IMR-90 (cell line): ENCODE data around the gene TESK2. TPM values are rescaled to one million over a fixed set of nuclear protein-coding genes. Genes with fewer than 3 reads are reported as not detected.

Experiments used
- ATAC-seq: fragments of 200-7000 bp; cut with Tn5 transposase; 2 replicates; pipeline ENCODE4 v1.9.1; 2020; ENCODE audit warnings: low read depth, mild to moderate bottlenecking, moderate library complexity
- BruUV-seq: library from RNA; stranded (reverse); fragments of 400-500 nt; replicated peaks from 2 replicates; lab custom pipeline; 2021; lab: Mats Ljungman, UMichigan
- CTCF ChIA-PET: fragments of 300-600 bp; formaldehyde crosslinking; extraction: SDS; loops from one replicate; lab custom pipeline; 2021; ENCODE audit warnings: antibody characterized with exemption; lab: Yijun Ruan, JAX
- POLR2A ChIA-PET: fragments of 300-600 bp; sonication (Branson Sonifier 250); formaldehyde crosslinking; loops from one replicate; lab custom pipeline; 2022; ENCODE audit warnings: antibody characterized with exemption; ENCODE audit not compliant: unreplicated experiment; lab: Charles Lee
- DNase-seq: peaks from one replicate; pipeline ENCODE4 v3.0.0; 2013
- H2AFZ ChIP-seq: replicated peaks from 2 replicates; pipeline ENCODE3; 2013; ENCODE audit warnings: low read length, mild to moderate bottlenecking; ENCODE audit not compliant: poor library complexity
- H2AK5ac ChIP-seq: 2 replicates; pipeline ENCODE4 v1.6.1; 2013; ENCODE audit warnings: low read depth, low read length, inconsistent platforms
- H2AK9ac ChIP-seq: replicated peaks from 2 replicates; pipeline ENCODE3; 2013; ENCODE audit warnings: mild to moderate bottlenecking, low read depth, low read length, moderate library complexity; ENCODE audit not compliant: poor library complexity
- H2BK120ac ChIP-seq: 2 replicates; pipeline ENCODE4 v1.6.1; 2013; ENCODE audit warnings: low read depth, low read length, inconsistent platforms
- H2BK15ac ChIP-seq: 3 replicates; pipeline ENCODE4 v1.6.1; 2013; ENCODE audit warnings: low read depth, low read length, inconsistent platforms
- H2BK20ac ChIP-seq: 2 replicates; pipeline ENCODE4 v1.6.1; 2013; ENCODE audit warnings: low read depth, mild to moderate bottlenecking, inconsistent platforms, low read length, moderate library complexity
- H2BK5ac ChIP-seq: 2 replicates; pipeline ENCODE4 v1.6.1; 2013; ENCODE audit warnings: mild to moderate bottlenecking, low read depth, low read length, inconsistent platforms; ENCODE audit not compliant: poor library complexity, severe bottlenecking
- H3K14ac ChIP-seq: replicated peaks from 2 replicates; pipeline ENCODE4 v1.6.1; 2013; ENCODE audit warnings: low read depth, low read length, inconsistent platforms
- H3K18ac ChIP-seq: 2 replicates; pipeline ENCODE4 v1.6.1; 2013; ENCODE audit warnings: low read depth, low read length, control low read depth
- H3K23ac ChIP-seq: 2 replicates; pipeline ENCODE4 v1.6.1; 2013; ENCODE audit warnings: low read depth, low read length, inconsistent platforms
- H3K27ac ChIP-seq: 2 replicates; pipeline ENCODE4 v1.5.1; 2013; ENCODE audit warnings: mild to moderate bottlenecking, control low read depth, low read length; ENCODE audit not compliant: insufficient read depth
- H3K27me3 ChIP-seq: 2 replicates; pipeline ENCODE4 v1.6.1; 2013; ENCODE audit warnings: low read length; ENCODE audit not compliant: control insufficient read depth, insufficient read depth
- H3K36me3 ChIP-seq: 2 replicates; pipeline ENCODE4 v1.6.1; 2013; ENCODE audit warnings: low read length, mixed read lengths; ENCODE audit not compliant: control insufficient read depth, insufficient read depth
- H3K4ac ChIP-seq: 2 replicates; pipeline ENCODE4 v1.6.1; 2013; ENCODE audit warnings: low read depth, low read length, inconsistent platforms
- H3K4me1 ChIP-seq: 2 replicates; pipeline ENCODE4 v1.6.1; 2013; ENCODE audit warnings: low read length, mixed read lengths; ENCODE audit not compliant: control insufficient read depth, insufficient read depth
- H3K4me2 ChIP-seq: 2 replicates; pipeline ENCODE4 v1.6.1; 2013; ENCODE audit warnings: low read depth, mild to moderate bottlenecking, control low read depth, low read length, moderate library complexity
- H3K4me3 ChIP-seq: 2 replicates; pipeline ENCODE4 v1.5.1; 2013; ENCODE audit warnings: low read depth, mild to moderate bottlenecking, control low read depth, low read length, moderate library complexity; ENCODE audit not compliant: insufficient read depth
- H3K56ac ChIP-seq: 2 replicates; pipeline ENCODE4 v1.6.1; 2013; ENCODE audit warnings: low read length, inconsistent platforms; ENCODE audit not compliant: insufficient read depth; ENCODE audit errors: extremely low read depth
- H3K79me1 ChIP-seq, 2 experiments: 2 replicates each; pipeline ENCODE4 v1.6.1; 2013; ENCODE audit warnings: low read length in 2 of 2, inconsistent platforms in 1 of 2, low read depth in 1 of 2
- H3K9ac ChIP-seq: 2 replicates; pipeline ENCODE4 v1.6.1; 2013; ENCODE audit warnings: low read depth, low read length, control low read depth
- H3K9me1 ChIP-seq: 2 replicates; pipeline ENCODE4 v1.6.1; 2013; ENCODE audit warnings: low read length, inconsistent platforms; ENCODE audit not compliant: insufficient read depth
- H3K9me3 ChIP-seq: 2 replicates; pipeline ENCODE4 v1.6.1; 2013; ENCODE audit warnings: low read length; ENCODE audit not compliant: control insufficient read depth, insufficient read depth
- H4K20me1 ChIP-seq: 2 replicates; pipeline ENCODE4 v1.6.1; 2013; ENCODE audit warnings: low read length, inconsistent platforms; ENCODE audit not compliant: insufficient read depth
- H4K5ac ChIP-seq: 2 replicates; pipeline ENCODE4 v1.6.1; 2013; ENCODE audit warnings: mild to moderate bottlenecking, low read depth, low read length, control low read depth
- H4K8ac ChIP-seq, 2 experiments: 2 replicates each; pipeline ENCODE4 v1.6.1; 2013; ENCODE audit warnings: low read depth in 2 of 2, low read length in 2 of 2, control low read depth in 1 of 2, inconsistent platforms in 1 of 2
- H4K91ac ChIP-seq: 2 replicates; pipeline ENCODE4 v1.6.1; 2013; ENCODE audit warnings: low read depth, low read length, inconsistent platforms; ENCODE audit not compliant: insufficient read depth
- CTCF ChIP-seq: conservative IDR thresholded peaks from 2 replicates; pipeline ENCODE4 v1.5.1; 2012; ENCODE audit warnings: mild to moderate bottlenecking, low read depth, low read length, improper control_type of control experiment
- USF2 ChIP-seq: fragments of 150-350 bp; IDR thresholded peaks from 2 replicates; pipeline ENCODE4 v1.6.1; 2017; ENCODE audit warnings: mild to moderate bottlenecking, antibody characterized with exemption, low read length, low read depth
- WGBS, 2 experiments: methylation state at CpG; one replicate each; pipeline versions ENCODE4 v1.1.5 to v1.1.7; 2013; ENCODE audit warnings: missing lambda C conversion rate in 2 of 2; ENCODE audit not compliant: insufficient read length in 1 of 2; ENCODE audit errors: extremely low coverage in 2 of 2; 5-methylcytosine and 5-hydroxymethylcytosine counted together
- dilution Hi-C: fragments of 300-500 bp; cut with HindIII; formaldehyde crosslinking; loops from one replicate; pipeline ENCODE4 v1.14.3; 2018; ENCODE audit warnings: low sequenced_read_pairs; ENCODE audit not compliant: unreplicated experiment
- in situ Hi-C: fragments of 300-500 bp; cut with MboI; formaldehyde crosslinking; loops from 3 replicates; pipeline ENCODE4 v1.14.3; 2019; ENCODE audit warnings: low sequenced_read_pairs, inconsistent platforms, mixed read lengths
- intact Hi-C: fragments of 100-400 bp; cut with micrococcal nuclease; formaldehyde crosslinking; loops from 2 replicates; pipeline ENCODE4 v1.10.0; 2022
- polyA plus RNA-seq, 3 experiments: library from polyadenylated mRNA; depleted of rRNA; stranded (reverse); fragments of >200 nt; gene quantifications; 2 replicates each; pipeline ENCODE4 v1.2.3, GENCODE V29; 2012; ENCODE audit warnings: low replicate concordance in 1 of 3
- total RNA-seq: library from RNA; depleted of rRNA; stranded (reverse); fragments of >200 nt; gene quantifications from 2 replicates; pipeline ENCODE4 v1.2.3, GENCODE V29; 2012

The TESK2 gene
- total and polyA plus RNA-seq, 2 of the 4 experiments (the other 2 are of a cell fraction), result 0.90 to 1.3 TPM

GRCh38 chr1:45321444-45321843, 169.5 kb downstream of the TESK2 start:
- Histone ChIP-seq H3K36me3 (no peaks in the 10 kb centered on the region), H4K8ac (no peak overlapping the region), H3K27ac (no peak overlapping the region), H2BK20ac (no peak overlapping the region), H2BK120ac (no peak overlapping the region), H4K20me1 (no peaks in the 10 kb centered on the region), H3K18ac (no peak overlapping the region), H4K5ac (no peak overlapping the region), H3K4ac (no peak overlapping the region), H3K4me2 (no peak overlapping the region), H3K23ac (no peak overlapping the region), H3K27me3 (peaks cover 11% of the 10 kb centered on the region; the same call in 1 of the 2 replicates), H2BK5ac (no peak overlapping the region), H3K9ac (no peak overlapping the region), H3K79me1 (no peaks in the 10 kb centered on the region), H3K9me3 (no peaks in the 10 kb centered on the region), H2AK5ac (no peak overlapping the region), H2AFZ (no peak overlapping the region), H3K4me3 (no peak overlapping the region), H3K56ac (no peak overlapping the region), H3K14ac (no peak overlapping the region), H4K91ac (no peak overlapping the region), H2AK9ac (no peak overlapping the region), H2BK15ac (no peak overlapping the region), H3K9me1 (peaks cover 3% of the 10 kb centered on the region; the same call in 1 of the 2 replicates), H3K4me1 (no peaks in the 10 kb centered on the region)
- ATAC-seq (no peak), DNase-seq (no peak)
- ChIA-PET CTCF (interaction anchor here (1.0 kb wide), 1 partner anchor 307 kb away, joined by 3 read pairs; no protein-coding TSS in a partner anchor), POLR2A (no interaction called here)
- WGBS, 2 experiments, result 94% methylated on average over 3 of the region's 5 CpGs; no CpG with 5 or more reads in 1 of the 2 experiments
- no peak for TF ChIP-seq USF2
- TF ChIP-seq CTCF, result no peak
- dilution Hi-C loops, result no loop called here
- no TSS peak for BruUV-seq
- intact Hi-C loops, result no loop called here
- in situ Hi-C loops, result no loop called here
